Trophoblast cell (in vitro differentiated cells and primary cell): Measurements from ENCODE around the gene UBXN4.

Experiments used
- DNase-seq, 2 donors: peaks; one replicate each; pipeline ENCODE4 v3.0.0-alpha.2; 2016
- H2AFZ ChIP-seq: 2 replicates; pipeline ENCODE4 v1.6.1; 2013; ENCODE audit warnings: low read length, moderate library complexity, mild to moderate bottlenecking; ENCODE audit not compliant: insufficient read depth, poor library complexity
- H2AK5ac ChIP-seq: 2 replicates; pipeline ENCODE4 v1.6.1; 2013; ENCODE audit warnings: mild to moderate bottlenecking, low read length
- H2BK120ac ChIP-seq: 2 replicates; pipeline ENCODE4 v1.6.1; 2013; ENCODE audit warnings: low read length, mild to moderate bottlenecking, moderate library complexity; ENCODE audit not compliant: insufficient read depth, poor library complexity
- H2BK12ac ChIP-seq: 2 replicates; pipeline ENCODE4 v1.6.1; 2013; ENCODE audit warnings: mild to moderate bottlenecking, low read length, moderate library complexity
- H2BK5ac ChIP-seq: 2 replicates; pipeline ENCODE4 v1.6.1; 2013; ENCODE audit warnings: low read length, low read depth, moderate library complexity, mild to moderate bottlenecking; ENCODE audit not compliant: poor library complexity
- H3K14ac ChIP-seq: 2 replicates; pipeline ENCODE4 v1.6.1; 2013; ENCODE audit warnings: mild to moderate bottlenecking, low read length
- H3K18ac ChIP-seq: 2 replicates; pipeline ENCODE4 v1.6.1; 2013; ENCODE audit warnings: mild to moderate bottlenecking, low read length
- H3K23ac ChIP-seq: 2 replicates; pipeline ENCODE4 v1.6.1; 2013; ENCODE audit warnings: low read length
- H3K27ac ChIP-seq: 2 replicates; pipeline ENCODE4 v1.5.1; 2013; ENCODE audit warnings: low read depth, mild to moderate bottlenecking, inconsistent platforms, low read length, moderate library complexity
- H3K27me3 ChIP-seq: 2 replicates; pipeline ENCODE4 v1.6.1; 2013; ENCODE audit warnings: inconsistent platforms, mild to moderate bottlenecking, low read length, moderate library complexity; ENCODE audit not compliant: insufficient read depth
- H3K36me3 ChIP-seq, 2 experiments: 1 replicate in 1 of 2; 2 replicates in 1 of 2; pipeline ENCODE4 v1.6.1; 2013; ENCODE audit warnings: low read length in 2 of 2, mild to moderate bottlenecking in 2 of 2, moderate library complexity in 1 of 2; ENCODE audit not compliant: insufficient read depth in 2 of 2, control insufficient read depth in 1 of 2
- H3K4ac ChIP-seq: 2 replicates; pipeline ENCODE4 v1.6.1; 2013; ENCODE audit warnings: low read depth, mild to moderate bottlenecking, low read length, moderate library complexity
- H3K4me1 ChIP-seq, 2 experiments: 1 replicate in 1 of 2; 2 replicates in 1 of 2; pipeline ENCODE4 v1.6.1; 2013; ENCODE audit warnings: low read length in 2 of 2, mild to moderate bottlenecking in 2 of 2, moderate library complexity in 1 of 2; ENCODE audit not compliant: insufficient read depth in 2 of 2, control insufficient read depth in 1 of 2
- H3K4me2 ChIP-seq: 2 replicates; pipeline ENCODE4 v1.6.1; 2013; ENCODE audit warnings: inconsistent platforms, mild to moderate bottlenecking, low read length, moderate library complexity
- H3K4me3 ChIP-seq: 2 replicates; pipeline ENCODE4 v1.5.1; 2013; ENCODE audit warnings: mild to moderate bottlenecking, low read depth, low read length, inconsistent platforms
- H3K79me1 ChIP-seq: one replicate; pipeline ENCODE4 v1.6.1; 2013; ENCODE audit warnings: low read length
- H3K79me2 ChIP-seq: 2 replicates; pipeline ENCODE4 v1.6.1; 2013; ENCODE audit warnings: low read length, mild to moderate bottlenecking; ENCODE audit not compliant: control insufficient read depth, insufficient read depth, poor library complexity
- H3K9ac ChIP-seq: 2 replicates; pipeline ENCODE4 v1.6.1; 2013; ENCODE audit warnings: mild to moderate bottlenecking, low read length
- H3K9me3 ChIP-seq: 2 replicates; pipeline ENCODE4 v1.6.1; 2013; ENCODE audit warnings: low read depth, mild to moderate bottlenecking, control low read depth, inconsistent platforms, low read length; ENCODE audit not compliant: insufficient read depth
- H4K12ac ChIP-seq: 2 replicates; pipeline ENCODE4 v1.6.1; 2013; ENCODE audit warnings: low read depth, mild to moderate bottlenecking, low read length, moderate library complexity
- H4K8ac ChIP-seq: 2 replicates; pipeline ENCODE4 v1.6.1; 2013; ENCODE audit warnings: low read depth, mild to moderate bottlenecking, low read length, moderate library complexity
- H4K91ac ChIP-seq: one replicate; pipeline ENCODE4 v1.6.1; 2013; ENCODE audit warnings: low read depth, mild to moderate bottlenecking, low read length, moderate library complexity
- WGBS: extraction: QIAGEN DNeasy Blood & Tissue Kit; methylation state at CpG from one replicate; pipeline ENCODE4 v1.1.7; 2013; ENCODE audit warnings: missing lambda C conversion rate; ENCODE audit not compliant: insufficient read length, insufficient coverage; ENCODE audit errors: extremely low coverage; 5-methylcytosine and 5-hydroxymethylcytosine counted together

Gene UBXN4

GRCh38 chr2:135799738-135800137 is 58.1 kb downstream of the UBXN4 start:
- no peak overlapping the region for H3K18ac ChIP-seq
- H2AK5ac ChIP-seq = no peak overlapping the region
- H3K4ac ChIP-seq = no peak overlapping the region
- no CpG with 5 or more reads among the region's 2 CpGs for WGBS
- no peak overlapping the region for H2BK120ac ChIP-seq
- no peaks in the 10 kb centered on the region for H3K27me3 ChIP-seq
- no peak for DNase-seq
- H3K9me3 ChIP-seq = peaks cover 2% of the 10 kb centered on the region
- H2AFZ ChIP-seq = no peak overlapping the region
- no peak overlapping the region for H3K9ac ChIP-seq
- no peaks in the 10 kb centered on the region for H3K4me1 ChIP-seq
- H2BK5ac ChIP-seq = no peak overlapping the region
- no peak overlapping the region for H4K91ac ChIP-seq
- H3K14ac ChIP-seq = no peak overlapping the region
- no peak overlapping the region for H3K4me3 ChIP-seq
- no peak overlapping the region for H4K8ac ChIP-seq
- H2BK12ac ChIP-seq = no peak overlapping the region
- no peaks in the 10 kb centered on the region for H3K79me2 ChIP-seq
- no peak overlapping the region for H4K12ac ChIP-seq
- no peaks in the 10 kb centered on the region for H3K79me1 ChIP-seq
- no peak overlapping the region for H3K27ac ChIP-seq
- H3K36me3 ChIP-seq = no peaks in the 10 kb centered on the region
- no peak overlapping the region for H3K4me2 ChIP-seq
- H3K23ac ChIP-seq = no peak overlapping the region

DNA sequence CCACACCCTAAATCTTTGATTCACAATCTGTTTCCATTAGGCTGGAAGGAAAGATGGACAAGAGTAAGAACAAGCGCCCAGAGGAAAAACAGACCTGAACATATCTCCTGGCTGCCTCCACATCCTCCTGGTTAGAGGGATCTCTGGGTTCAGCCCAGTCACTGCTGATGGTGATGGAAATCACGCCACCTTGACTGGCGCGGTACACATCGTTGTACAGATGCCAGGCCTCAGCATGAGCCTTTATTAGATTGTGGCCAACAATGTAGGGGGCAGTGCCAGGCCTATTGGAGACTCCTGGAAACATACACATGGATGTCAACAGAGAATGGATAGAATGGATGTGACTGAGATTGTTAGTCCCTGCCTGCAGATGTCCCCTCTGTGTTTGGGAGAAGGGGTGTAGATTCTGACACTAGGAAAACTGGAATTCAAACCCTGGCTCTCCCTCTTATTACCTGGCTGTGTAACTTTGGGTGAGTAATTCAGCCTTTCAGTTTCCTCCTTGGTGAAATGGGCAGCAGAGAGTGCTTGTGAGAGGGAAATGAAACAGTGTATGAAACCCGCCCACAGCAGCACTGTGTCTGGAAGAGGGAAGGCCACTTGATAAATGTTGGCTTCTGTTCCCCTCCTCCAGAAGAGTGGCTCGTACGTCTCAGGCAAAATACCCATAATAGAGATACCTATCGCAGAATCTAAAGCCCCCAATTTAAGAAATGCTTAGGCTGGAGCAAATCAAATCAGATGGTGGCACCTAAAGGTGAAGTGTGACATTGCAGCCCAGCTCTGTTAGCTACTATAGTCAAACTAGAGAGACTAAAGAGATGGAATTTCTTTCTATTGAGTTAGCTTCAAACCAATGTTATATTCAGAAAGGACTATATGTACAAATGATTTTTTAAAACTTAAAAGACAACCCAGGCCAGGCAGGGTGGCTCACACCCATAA is 59.1 kb downstream of the UBXN4 start:
- DNase-seq = no peak
- Histone ChIP-seq H3K36me3 (no peaks in the 10 kb centered on the region), H4K8ac (no peak overlapping the region), H3K79me1 (no peaks in the 10 kb centered on the region), H3K14ac (no peak overlapping the region), H2BK120ac (no peak overlapping the region), H3K4ac (no peak overlapping the region), H2BK5ac (no peak overlapping the region), H4K12ac (no peak overlapping the region), H3K23ac (no peak overlapping the region), H3K4me1 (no peaks in the 10 kb centered on the region), H3K4me2 (no peak overlapping the region), H2AFZ (no peak overlapping the region), H3K18ac (no peak overlapping the region), H3K9me3 (peaks cover 2% of the 10 kb centered on the region), H2BK12ac (no peak overlapping the region), H3K27ac (no peak overlapping the region), H3K79me2 (no peaks in the 10 kb centered on the region), H3K27me3 (no peaks in the 10 kb centered on the region), H4K91ac (no peak overlapping the region), H3K4me3 (no peak overlapping the region), H3K9ac (no peak overlapping the region), H2AK5ac (no peak overlapping the region)
- no CpG with 5 or more reads among the region's 9 CpGs for WGBS

DNA sequence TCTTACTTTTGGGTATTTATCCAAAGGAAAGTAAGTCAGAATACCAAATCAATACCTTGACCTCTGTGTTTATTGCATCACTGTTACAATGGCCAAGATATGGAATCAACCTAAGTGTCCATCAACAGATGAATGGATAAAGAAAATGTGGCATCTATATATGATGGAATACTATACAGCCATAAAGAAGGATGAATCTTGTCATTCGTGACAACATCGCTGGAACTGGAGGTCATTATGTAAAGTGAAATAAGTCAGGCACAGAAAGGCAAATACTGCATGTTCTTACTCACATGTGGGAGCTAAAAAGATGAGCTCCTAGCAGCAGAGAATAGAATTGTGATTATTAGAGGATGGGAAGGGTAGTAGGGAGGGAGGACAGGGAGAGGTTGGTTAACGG is 60.7 kb downstream of the UBXN4 start:
- no CpG with 5 or more reads among the region's 3 CpGs for WGBS
- H3K79me2 ChIP-seq = no peaks in the 10 kb centered on the region
- H3K18ac ChIP-seq = no peak overlapping the region
- H4K12ac ChIP-seq = no peak overlapping the region
- no peak overlapping the region for H2BK12ac ChIP-seq
- H4K91ac ChIP-seq = no peak overlapping the region
- no peak overlapping the region for H3K23ac ChIP-seq
- no peak overlapping the region for H3K9ac ChIP-seq
- no peak overlapping the region for H3K27ac ChIP-seq
- DNase-seq = no peak
- no peak overlapping the region for H2AFZ ChIP-seq
- H3K4me2 ChIP-seq = no peak overlapping the region
- H3K4me1 ChIP-seq = no peaks in the 10 kb centered on the region
- H3K4ac ChIP-seq = no peak overlapping the region
- no peak overlapping the region for H3K4me3 ChIP-seq
- no peaks in the 10 kb centered on the region for H3K79me1 ChIP-seq
- no peaks in the 10 kb centered on the region for H3K27me3 ChIP-seq
- no peaks in the 10 kb centered on the region for H3K36me3 ChIP-seq
- no peak overlapping the region for H2AK5ac ChIP-seq
- no peak overlapping the region for H2BK120ac ChIP-seq
- no peak overlapping the region for H3K14ac ChIP-seq
- H3K9me3 ChIP-seq = peaks cover 5% of the 10 kb centered on the region
- H4K8ac ChIP-seq = no peak overlapping the region
- no peak overlapping the region for H2BK5ac ChIP-seq

DNA sequence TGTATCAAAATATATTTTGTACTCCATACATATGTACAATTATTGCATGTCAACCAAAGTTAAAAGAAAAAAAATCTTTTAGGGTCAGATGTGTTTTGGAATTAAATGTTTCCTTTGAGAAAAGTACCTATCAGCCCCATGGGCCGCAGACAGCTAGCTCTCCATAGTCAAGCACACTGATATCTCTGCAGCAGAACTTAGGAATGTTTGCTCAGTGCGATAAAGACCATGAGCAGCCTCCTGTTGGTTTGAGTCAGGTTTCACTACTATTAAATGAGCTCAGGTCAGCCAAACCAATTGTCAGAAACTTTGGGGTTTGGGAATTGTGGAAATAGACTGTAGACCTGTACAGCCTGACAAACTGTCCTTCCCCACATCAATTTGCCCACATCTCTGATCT is 61.6 kb downstream of the UBXN4 start:
- Histone ChIP-seq H3K14ac (no peak overlapping the region), H4K8ac (no peak overlapping the region), H3K9ac (no peak overlapping the region), H3K9me3 (peaks cover 5% of the 10 kb centered on the region), H2AFZ (no peak overlapping the region), H3K18ac (no peak overlapping the region), H2BK5ac (no peak overlapping the region), H4K91ac (no peak overlapping the region), H4K12ac (no peak overlapping the region), H3K23ac (no peak overlapping the region), H2AK5ac (no peak overlapping the region), H3K4me2 (no peak overlapping the region), H3K4me1 (no peaks in the 10 kb centered on the region), H3K4ac (no peak overlapping the region), H3K36me3 (no peaks in the 10 kb centered on the region), H3K27me3 (no peaks in the 10 kb centered on the region), H3K27ac (no peak overlapping the region), H3K4me3 (no peak overlapping the region), H3K79me1 (no peaks in the 10 kb centered on the region), H2BK120ac (no peak overlapping the region), H2BK12ac (no peak overlapping the region), H3K79me2 (no peaks in the 10 kb centered on the region)
- WGBS = no CpG with 5 or more reads among the region's 2 CpGs
- DNase-seq = no peak
